ENCODE results near the gene KRT2.
A peak's percentile ranks its signal among the peaks of the same experiment; 100 is the strongest.
"Not testable (repeated sequence)": the region's sequence is repeated elsewhere in the genome, so short reads cannot be mapped to it uniquely, and the experiment has no call there.

KRT2 gene

DNA sequence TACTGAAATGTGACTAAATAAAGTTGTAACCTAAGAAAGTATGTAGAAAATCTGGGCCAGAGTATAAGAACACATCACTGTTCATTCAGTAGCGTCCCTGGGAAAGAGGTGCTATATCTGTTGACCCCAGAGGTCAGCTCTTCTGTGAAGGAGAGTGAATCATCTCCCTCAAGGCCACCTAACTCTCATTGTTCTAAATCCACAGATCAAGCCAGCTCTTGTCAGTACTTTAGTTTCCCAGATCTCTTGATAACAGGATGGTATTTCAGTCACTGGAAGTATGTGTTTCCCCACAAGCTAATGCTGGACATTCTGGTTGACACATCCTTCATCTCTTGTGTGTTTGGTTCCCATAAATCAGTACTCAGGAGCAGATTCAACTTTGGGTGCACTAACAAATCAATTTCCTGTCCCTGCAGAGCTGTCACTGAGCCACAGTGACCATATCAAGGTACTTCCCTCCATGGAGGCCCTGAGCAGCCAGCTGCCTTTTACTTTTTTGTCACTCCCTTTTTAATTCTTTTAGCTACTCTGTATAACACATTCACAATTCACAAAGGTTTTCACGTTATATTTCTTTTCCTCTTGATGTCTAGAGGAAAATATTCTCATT, 20.4 kb upstream of the KRT2 start:
- H3K27ac ChIP-seq, result no peak overlapping the region
- no peak for TF ChIP-seq ZFX (IDR thresholded peaks at IDR 0.05)
- TF ChIP-seq, protein P1, sequence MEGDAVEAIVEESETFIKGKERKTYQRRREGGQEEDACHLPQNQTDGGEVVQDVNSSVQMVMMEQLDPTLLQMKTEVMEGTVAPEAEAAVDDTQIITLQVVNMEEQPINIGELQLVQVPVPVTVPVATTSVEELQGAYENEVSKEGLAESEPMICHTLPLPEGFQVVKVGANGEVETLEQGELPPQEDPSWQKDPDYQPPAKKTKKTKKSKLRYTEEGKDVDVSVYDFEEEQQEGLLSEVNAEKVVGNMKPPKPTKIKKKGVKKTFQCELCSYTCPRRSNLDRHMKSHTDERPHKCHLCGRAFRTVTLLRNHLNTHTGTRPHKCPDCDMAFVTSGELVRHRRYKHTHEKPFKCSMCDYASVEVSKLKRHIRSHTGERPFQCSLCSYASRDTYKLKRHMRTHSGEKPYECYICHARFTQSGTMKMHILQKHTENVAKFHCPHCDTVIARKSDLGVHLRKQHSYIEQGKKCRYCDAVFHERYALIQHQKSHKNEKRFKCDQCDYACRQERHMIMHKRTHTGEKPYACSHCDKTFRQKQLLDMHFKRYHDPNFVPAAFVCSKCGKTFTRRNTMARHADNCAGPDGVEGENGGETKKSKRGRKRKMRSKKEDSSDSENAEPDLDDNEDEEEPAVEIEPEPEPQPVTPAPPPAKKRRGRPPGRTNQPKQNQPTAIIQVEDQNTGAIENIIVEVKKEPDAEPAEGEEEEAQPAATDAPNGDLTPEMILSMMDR (conservative IDR thresholded peaks at IDR 0.05), result no peak

DNA sequence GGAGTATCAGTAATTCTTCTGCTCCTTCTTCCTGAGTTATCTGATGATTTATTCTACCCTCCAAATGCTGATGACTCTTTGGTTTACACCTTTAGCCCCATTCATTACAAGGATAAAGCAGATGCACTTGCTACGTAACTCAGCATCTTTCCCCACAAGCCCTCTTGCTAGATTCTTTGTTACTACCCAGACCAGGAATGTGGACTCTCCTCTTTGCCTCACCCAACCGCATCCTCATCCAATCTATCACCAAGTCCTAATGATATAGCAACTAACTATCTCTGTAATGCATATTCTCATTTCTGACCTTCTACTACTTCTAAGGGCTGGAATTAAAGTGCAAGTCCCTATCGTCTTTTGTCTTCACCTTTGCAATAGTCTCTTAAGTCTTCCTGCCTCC, 18.9 kb upstream of the KRT2 start:
- no peak overlapping the region for H3K27ac ChIP-seq
- TF ChIP-seq, protein P1 (conservative IDR thresholded peaks at IDR 0.05), result no peak
- TF ChIP-seq ZFX (IDR thresholded peaks at IDR 0.05), result no peak

DNA sequence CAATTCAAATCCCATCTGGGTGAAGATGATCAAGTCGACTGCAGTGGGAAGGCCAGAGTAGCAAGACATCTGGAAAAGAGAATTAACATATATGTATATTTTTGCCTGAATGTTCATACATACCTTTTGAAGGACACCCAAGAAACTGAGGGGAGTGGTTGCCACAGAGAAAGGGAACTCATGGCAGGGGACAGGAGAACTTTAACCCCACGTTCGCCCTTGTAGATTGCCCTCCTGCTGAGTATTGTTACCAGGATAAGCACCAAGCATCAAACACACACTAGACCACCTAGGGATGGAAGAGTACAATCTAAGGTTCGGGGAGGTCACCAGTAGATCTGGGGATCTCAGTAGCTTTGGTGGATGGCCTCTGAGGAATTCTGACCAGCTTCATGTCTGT, 18.5 kb upstream of the KRT2 start:
- TF ChIP-seq, protein P1 (conservative IDR thresholded peaks at IDR 0.05), result no peak
- no peak for TF ChIP-seq ZFX (IDR thresholded peaks at IDR 0.05)

DNA sequence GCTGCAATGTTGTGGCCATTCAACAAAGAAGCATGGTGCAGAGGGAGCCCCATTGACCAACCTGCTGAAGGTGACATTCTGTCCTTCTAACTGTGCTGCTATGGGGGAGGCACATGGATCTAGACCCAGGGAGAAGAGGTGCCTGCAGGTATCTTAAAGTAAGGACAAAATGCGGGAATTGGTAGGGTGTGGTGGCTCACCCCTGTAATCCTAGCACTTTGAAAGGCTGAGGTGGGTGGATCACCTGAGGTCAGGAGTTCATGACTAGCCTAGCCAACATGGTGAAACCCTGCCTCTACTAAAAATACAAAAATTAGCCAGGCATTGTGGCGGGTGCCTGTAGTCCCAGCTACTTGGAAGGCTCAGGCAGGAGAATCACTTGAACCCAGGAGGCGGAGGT, 17.9 kb upstream of the KRT2 start:
- H3K27ac ChIP-seq, result not testable (repeated sequence)

More for the DNA sequence above, 18.5 kb upstream of the KRT2 start:
- H3K27ac ChIP-seq, result no peak overlapping the region

DNA sequence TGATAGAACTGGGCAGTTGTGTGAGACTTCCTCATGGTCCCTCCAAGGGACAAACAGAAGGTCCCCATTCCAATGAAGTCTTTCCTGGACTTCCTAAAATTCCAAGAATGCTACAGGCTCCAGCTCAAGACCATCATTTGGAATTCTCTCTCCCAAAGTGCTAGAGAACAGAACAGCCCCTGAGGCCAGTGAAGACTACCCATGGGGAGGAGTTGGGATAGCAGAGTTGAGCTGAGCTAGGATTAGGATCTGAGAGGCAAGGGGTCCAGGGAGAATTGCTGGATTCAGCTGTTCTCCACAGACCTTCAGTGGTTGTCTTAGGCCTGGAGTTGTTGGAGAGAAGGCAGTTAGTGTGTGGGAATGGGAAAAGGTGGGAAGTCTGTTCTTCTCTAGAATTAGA, 17.4 kb upstream of the KRT2 start:
- H3K27ac ChIP-seq, result no peak overlapping the region
- TF ChIP-seq ZFX (IDR thresholded peaks at IDR 0.05), result no peak
- TF ChIP-seq, protein P1 (conservative IDR thresholded peaks at IDR 0.05), result no peak

DNA sequence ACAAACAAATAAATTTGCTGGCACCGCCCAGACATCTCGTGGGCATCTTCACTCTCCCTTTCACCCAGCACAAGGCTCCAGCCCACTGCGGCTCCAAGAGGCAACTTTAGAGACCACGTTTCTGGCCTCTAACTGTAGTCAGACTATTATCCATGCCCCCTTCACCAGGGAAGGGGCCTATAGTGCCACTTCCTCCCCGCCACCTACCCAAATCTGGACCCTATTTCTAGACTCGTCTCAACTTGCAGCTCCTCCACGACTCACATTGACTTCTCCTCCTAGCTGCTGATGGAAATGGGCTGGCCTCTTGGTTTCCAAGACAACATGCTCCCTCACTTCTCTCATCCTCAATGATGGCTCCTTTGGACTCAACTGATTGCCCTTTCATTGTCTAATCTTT, 15.9 kb upstream of the KRT2 start:
- no peak for TF ChIP-seq ZFX (IDR thresholded peaks at IDR 0.05)
- TF ChIP-seq, protein P1 (conservative IDR thresholded peaks at IDR 0.05), result no peak
- no peak overlapping the region for H3K27ac ChIP-seq

DNA sequence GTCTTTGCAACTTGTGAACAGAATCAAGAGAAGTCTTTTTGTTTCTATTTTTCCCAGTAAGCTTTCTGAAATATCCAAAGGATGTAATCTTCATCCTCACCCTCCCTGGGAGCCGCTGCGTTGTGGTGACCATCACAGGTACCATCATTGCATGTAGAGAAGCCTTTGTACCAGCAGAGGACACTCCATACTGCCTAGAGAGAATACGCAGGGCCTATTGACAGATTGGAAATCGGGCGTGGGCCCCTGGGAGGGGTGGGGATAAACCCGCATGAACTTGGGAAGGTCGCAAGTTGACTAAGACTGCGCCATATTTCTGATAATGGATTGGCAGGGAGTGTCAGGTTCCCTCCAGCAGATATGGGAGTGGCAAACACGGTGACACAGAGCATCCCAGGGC, 15.5 kb upstream of the KRT2 start:
- no peak for TF ChIP-seq ZFX (IDR thresholded peaks at IDR 0.05)
- TF ChIP-seq, protein P1 (conservative IDR thresholded peaks at IDR 0.05), result peak; percentile 34
- H3K27ac ChIP-seq, result no peak overlapping the region

DNA sequence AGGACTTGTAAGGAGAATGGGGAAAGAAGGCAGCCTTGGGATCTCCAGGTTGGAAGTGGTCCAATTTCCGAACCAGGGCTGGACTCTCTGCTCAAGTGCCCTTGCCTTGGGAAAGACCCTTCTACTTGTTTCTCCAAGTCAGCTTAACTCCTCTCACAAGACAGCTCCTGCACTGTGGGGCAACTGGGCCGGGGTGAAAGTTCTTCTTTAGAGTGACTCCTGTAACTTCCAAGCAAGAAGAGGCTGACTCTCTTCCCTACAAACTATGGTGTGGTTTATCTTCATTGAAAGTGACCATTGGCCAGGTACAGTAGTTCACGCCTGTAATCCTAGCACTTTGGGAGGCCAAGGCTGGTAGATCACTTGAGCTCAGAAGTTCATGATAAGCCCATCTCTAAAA, 14.5 kb upstream of the KRT2 start:
- no peak overlapping the region for H3K27ac ChIP-seq
- TF ChIP-seq, protein P1 (conservative IDR thresholded peaks at IDR 0.05), result no peak
- no peak for TF ChIP-seq ZFX (IDR thresholded peaks at IDR 0.05)
